Measurements from ENCODE around the gene HOXC9.
"Not testable (repeated sequence)": the region's sequence is repeated elsewhere in the genome, so short reads cannot be mapped to it uniquely, and the experiment has no call there.

The HOXC9 gene

DNA sequence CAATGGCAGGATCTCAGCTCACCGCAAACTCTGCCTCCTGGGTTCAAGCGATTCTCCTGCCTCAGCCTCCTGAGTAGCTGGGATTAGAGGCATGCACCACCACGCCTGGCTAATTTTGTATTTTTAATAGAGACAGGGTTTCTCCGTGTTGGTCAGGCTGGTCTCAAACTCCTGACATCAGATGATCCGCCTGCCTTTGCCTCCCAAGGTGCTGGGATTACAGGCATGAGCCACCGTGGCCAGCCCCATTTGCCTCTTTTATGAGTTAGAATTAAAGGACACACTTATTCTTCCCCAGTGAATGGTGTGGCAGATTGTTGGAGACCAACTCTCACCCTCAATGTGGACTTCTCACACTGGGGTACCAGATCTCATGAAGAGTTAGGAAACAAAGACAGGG is 42.1 kb downstream of the HOXC9 start:
- DNase-seq: not testable (repeated sequence)

DNA sequence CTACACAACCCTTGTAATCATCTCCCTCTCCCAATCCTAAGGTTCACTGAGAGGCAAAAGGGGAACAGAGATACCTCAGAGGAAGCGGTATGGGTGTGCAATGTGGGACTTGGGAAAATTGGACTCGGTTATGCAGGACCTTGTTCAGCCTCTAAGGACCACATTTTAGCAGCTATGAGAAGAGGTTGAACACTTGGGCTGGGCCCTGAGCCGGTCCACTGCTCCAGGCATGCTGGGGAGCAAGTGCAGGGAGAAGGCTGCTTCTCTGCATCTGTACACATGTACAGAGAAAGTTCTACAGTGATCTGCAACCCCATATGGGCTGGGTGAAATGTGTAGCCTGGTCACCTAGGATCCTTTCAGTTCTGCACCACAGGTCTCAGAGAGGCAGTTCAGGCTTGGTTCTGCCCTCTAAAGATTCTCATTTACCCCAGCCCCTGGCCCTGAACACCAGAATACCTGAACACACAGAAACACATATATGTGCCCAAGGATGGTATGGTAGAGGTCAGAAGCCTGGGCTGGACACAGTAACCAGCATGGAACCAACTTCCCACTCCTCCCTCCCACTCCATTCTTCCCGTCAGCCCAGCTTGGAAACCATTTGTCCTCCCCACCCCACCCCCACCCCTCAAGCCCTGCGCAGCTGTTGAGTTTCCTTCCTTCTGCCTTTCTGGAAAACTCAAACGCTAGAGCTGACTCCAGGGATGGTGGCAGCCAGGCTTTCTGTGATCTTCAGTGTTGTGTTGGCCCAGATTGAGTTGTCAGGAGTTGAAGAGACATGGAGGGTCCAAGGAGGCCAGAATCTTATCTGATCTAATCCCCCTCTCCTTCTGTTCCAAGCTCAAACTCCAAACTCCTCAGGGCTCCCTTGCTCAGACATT is 43.3 kb downstream of the HOXC9 start:
- DNase-seq: no peak

DNA sequence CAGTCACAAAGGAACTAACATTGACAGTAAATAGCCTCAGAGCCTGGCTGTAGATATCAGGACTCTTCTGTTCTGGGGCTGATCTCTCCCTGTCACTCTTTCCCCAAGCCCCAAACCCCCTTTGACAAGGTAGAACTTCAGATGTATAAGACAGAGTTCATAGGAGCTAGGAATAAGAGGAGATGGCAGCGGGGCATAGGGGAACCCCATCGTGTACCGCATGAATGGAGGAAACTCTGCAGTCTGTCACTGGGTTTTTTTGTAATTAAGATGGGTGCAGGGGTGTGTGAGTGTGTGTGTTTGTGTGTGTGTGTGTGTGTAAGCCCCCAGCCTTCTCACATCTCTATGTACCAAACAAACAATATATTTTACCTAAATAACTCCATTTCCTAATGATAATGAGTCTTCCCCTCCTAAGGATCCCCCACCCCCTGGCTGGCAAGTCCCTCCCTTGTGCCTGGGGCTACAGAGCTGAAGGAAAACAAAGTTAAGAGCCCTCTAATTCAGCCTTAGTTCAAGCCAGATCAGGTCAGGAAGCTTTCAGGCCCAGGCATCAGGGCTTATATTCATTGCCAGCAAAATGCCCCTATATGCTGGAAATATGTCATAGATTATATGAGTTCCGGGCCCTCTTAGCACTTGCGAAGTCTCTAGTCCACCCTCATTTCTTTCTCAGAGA is 44.6 kb downstream of the HOXC9 start:
- DNase-seq: no peak

DNA sequence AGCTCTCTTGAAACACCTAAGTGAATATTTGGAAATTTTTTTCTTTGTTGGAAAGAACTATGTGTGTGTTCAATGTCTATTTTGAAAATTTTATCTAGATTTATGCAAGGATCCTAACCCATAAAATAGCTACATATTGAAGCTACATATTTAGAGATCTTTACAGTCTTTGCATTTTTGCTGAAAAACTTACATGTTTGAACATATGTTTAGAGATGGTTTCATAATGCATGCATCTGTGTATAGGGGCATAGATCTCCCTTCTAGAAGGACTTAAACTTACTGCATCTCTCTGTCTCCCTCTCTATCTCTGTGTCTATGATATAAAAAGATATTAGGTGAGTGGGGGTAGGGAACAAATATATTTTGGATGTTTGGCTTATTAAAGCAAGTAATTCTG is 45.4 kb downstream of the HOXC9 start:
- DNase-seq: no peak

DNA sequence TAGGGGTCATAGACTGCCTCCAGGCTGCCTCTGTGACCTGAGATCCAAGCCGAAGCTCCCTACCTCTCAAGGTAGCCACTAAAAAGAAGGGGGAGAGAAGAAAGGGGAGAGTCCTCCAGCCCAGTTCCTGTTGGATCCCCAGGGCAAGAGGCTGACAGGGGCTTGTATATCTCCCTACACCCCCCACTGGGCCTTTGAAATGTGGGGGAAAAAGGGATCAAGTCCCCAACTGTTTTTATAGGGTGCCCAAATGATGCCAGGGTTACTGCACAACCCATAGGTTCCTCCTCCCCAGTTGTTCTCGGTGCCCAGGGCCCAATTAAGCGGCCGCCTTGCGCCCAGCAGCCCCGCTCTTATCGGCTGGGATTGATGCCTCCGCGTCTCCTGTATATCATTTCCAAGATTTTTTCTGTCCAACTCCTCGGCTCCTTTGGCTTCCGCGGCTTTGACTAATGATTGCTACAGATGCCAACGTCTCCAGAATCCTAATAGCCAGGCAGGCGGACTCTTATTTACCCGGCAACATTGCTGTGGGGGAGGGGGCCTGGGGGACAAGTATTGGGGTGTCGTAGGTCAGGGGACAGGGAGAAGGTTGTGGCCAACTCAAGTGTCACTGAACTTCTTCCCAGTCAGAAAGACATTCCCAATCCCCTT is 46.0 kb downstream of the HOXC9 start:
- no peak for DNase-seq

DNA sequence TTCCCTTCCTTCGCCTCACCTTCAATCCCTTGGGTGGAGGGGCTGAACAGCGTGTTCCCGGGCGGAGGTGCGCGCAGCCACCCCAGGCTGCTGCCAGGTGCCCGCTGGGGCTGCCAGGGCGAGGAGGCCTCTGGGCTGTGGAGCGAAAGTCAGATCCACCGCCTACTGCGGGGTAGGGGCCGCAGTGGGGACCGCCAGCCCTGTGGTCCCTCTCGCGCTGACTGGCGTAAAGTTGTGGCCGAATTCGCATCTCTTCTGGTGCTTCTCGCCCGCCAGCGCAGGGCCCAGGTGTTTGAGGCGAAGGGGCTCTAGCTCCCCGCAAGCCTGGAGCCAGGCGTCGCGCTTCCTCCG is 46.8 kb downstream of the HOXC9 start:
- no peak for DNase-seq

DNA sequence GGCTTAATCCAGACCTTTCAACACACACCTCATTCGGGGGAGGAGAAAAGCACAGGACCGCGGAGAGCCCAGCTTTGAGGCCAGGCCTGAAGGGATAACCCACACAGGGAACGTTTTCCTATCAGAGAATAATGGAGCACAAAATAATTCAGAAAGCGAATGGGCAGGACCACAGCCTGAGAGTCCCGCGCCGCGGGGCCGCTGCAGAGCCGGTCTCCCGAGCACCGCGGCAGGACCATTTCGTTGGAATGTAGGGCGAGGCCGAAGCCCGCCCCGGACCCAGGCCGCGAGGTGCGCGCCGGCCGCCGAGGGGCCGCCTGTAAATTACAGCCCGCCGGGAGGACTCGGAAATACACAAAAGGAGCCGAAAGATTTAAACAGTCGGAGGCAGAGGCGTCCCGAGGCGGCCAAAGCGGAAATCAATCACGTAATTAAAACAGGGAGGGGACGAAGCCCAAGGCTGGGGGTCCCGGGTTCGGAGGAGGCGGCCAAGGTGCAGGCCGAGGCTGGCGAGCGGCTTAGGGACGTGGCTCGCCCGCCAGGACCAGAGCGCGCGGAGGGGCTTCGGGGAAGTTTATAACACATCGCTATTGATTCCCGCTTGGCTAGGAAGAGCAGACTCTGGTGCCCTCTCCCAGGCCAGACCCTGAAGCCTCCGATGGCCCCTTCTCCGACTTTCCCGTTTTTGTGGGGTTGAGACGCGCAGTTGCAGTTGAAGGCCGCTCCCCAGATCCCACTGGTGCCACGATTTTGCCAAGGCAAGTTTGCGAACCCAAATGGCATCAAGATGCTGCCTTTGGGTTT is 47.4 kb downstream of the HOXC9 start:
- no peak for DNase-seq

DNA sequence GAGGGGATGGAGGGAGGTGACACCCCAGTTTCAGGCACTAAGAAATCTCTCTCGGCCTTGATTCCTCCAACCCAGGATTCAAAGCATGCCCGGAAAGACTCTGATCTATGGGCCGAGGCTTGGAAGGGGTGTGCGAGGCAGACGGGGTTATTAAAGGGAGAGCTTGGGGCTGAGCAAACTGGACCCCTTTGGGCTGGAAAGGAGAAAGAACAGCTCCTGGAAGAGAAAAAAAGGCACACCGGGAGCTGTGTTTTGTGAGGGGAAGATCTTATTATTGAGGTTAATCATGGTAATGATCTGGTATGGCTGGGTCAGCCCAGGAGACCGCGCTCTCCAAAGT is 48.0 kb downstream of the HOXC9 start:
- DNase-seq: no peak

DNA sequence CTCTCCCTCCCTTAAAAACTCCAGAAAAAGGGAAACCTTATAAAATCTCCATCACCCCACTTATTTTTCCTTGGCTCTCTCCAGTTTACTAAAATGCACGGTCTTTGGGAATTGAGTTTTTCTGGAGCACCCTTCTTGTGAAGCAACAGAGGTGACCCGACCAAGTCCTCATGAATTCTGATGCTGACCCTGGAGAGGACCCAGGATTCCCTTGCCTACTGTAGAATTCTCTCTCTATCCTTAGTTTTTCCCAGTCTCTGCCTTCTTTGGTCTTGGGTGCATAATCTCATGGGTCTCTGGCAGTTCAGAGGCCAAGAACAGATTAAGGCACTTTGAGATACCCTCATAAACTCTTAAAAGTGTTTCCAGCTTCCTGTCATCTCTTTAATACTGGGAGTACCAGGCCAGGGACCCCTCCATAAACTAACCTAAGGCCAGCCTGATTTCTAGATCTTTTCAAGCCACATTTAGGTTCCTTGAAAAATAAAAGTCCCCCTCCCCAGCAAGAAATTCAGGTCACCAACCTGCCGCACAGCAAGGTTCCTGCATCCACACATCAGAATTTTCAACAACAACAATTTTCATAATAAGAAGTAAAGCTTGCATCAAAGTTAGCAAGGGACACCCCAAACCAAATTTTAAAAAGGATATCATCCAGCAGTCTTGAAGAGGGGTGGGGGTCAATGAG is 48.6 kb downstream of the HOXC9 start:
- no peak for DNase-seq

DNA sequence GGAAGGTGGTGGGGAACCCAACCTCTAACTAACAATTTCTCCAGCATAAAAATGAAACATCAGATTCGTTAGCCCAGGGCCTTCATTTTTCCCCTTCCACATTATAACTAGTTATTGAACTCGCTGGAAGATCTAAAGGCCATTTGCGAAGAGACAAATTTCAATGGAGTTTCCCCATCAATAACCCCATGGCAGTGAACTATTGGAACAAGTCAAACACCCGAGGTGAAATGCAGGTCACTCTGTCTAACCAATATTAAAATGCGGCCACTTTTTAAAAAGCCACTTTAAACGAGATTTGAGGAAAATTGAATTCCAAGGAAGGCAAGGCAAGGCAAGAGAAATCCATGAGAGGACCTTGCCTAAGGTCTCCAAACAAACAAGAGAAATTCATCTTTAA is 49.1 kb downstream of the HOXC9 start:
- DNase-seq: no peak

DNA sequence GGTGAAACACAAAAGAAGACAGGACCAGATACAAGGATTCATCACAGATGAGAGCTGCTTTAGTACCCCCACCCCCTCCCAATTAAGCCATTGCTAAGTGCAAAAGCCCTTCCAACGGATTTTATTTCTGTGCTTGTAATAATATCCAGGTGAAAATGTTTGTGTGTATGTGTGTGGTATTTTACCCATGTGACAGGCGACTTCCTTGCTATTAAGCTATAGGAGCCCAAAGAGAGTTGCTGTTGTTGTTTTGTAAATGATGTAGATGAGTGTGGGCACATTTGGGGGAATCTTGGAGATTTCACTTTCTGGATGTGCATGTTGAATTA is 50.5 kb downstream of the HOXC9 start:
- DNase-seq: no peak

DNA sequence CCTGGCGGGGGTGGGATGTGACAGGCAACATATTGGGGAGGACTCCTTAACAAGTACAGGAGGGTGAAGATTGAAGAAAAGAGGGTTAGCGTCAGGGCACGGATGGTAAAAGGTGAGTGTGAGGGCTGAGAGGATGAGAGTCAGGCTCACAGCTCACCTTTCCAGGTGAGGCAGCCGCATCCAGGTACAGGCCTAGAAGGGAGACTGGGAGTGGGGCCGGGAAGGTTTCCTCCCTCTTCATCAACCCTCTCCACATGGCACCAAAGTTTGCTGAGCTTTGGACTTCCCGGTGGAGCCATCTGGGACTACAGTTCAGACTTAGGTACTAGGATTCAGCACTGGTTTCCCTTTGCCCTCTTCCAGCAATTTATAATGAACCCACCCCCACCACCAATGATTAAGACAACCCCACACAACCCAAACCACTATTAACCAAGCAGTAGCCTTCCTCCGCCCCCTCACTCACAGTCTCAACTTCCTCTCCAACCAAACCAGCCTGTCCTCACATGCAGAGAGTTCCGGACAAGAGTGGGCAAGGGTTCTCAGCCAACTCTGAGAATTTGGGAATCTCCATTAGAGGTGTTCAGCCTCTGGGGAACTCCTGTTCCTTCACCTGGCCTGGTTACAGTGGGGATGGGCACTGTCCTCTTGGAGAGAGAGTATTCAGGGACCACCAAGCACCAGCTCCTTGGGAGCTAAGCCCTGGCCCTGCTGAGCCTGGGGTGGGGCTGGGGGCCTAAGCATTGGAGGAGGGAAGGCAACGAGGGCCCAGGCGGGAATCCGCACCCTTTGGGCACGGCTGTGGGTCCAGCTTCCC is 51.3 kb downstream of the HOXC9 start:
- DNase-seq: no peak

DNA sequence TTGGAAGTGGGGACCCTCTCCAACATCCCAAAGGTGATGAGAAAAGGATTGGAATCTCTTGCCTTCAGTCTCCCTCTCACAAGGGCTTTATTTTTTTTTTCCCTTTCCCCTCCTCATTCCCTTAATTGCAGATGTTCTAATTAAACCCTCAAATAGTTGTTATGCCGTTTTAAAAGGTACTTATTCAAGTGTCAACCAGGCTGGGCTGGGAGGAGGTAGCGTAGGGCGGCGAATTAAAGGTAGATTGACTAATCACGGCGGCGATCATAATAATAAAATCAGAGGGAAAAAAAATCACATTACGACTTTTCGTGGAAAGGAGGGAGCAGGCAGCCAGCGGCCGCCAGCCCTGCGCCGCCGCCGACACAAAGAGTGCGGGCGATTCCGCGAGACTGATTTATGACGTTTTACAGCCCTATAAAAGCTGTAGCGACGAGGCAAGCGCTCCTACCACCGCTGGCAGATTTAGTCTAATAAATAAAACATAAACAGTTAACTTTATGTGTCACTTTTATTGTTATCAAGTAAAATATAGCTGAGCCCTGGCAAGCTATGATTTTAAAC is 52.0 kb downstream of the HOXC9 start:
- DNase-seq: no peak

DNA sequence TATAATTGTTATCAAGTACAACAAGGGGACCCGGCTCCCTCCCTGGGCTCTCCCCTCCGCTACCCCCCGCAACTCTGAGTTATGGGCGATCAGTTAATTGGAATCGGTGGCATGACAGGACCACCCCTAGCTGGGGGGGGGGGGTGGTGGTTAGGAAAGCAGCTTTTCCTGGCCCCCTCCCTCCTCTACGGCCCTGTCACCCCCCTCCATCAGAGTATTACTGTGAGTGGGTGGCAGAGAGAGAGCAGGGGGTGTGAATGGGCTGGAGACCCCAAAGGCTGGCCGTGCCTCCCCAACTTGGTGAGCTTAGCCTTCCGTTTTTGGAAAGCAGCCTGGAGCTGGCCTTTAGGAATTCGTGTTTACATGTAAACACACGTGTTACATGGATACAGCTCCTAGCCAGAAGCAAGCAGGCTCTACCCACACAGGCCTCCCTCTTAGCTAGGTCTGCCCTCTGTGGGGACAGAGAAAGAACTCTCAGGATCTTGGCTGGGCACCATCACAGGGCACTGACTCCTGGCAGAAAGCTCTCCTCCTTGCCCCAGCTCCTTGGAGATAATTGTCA is 52.6 kb downstream of the HOXC9 start:
- DNase-seq: no peak
